Fibroblast of lung (primary cell): ENCODE data around the gene UNC79.

Experiments used
- CTCF ChIP-seq, 2 donors: IDR thresholded peaks in 1 of 2; conservative IDR thresholded peaks in 1 of 2; 1 replicate in 1 of 2; 2 replicates in 1 of 2; pipeline ENCODE4 v1.5.1; 2011 to 2012; ENCODE audit warnings: low read length in 2 of 2, control low read depth in 1 of 2, inconsistent platforms in 1 of 2, low read depth in 1 of 2, mild to moderate bottlenecking in 1 of 2
- EZH2 ChIP-seq: IDR thresholded peaks from 2 replicates; pipeline ENCODE4 v1.5.1; 2012; ENCODE audit warnings: low read length, control low read depth, mild to moderate bottlenecking; ENCODE audit errors: missing control alignments

- TF ChIP-seq EZH2 = no peak
- no peak for TF ChIP-seq CTCF (conservative IDR thresholded peaks at IDR 0.05 in 1 of 2, IDR thresholded peaks at IDR 0.05 in 1 of 2; ENCODE audit: low read depth in 1 of 2, low read length in 2 of 2)
Observed at GRCh38 chr14:93480867-93481266, 50.1 kb downstream of the UNC79 start.
